Activated naive CD8-positive, alpha-beta T cell (primary cell): ENCODE measurements around the gene RHBDD3.
"Not testable (repeated sequence)": the region's sequence is repeated elsewhere in the genome, so short reads cannot be mapped to it uniquely, and the experiment has no call there.

Source experiments
- H3K27ac Mint-ChIP-seq: one replicate; pipeline ENCODE4 v1.8.0; 2021; ENCODE audit warnings: mixed read lengths
- H3K27me3 Mint-ChIP-seq: one replicate; pipeline ENCODE4 v1.8.0; 2021; ENCODE audit warnings: mixed read lengths
- H3K36me3 Mint-ChIP-seq: one replicate; pipeline ENCODE4 v1.8.0; 2021; ENCODE audit warnings: mixed read lengths
- H3K4me1 Mint-ChIP-seq: one replicate; pipeline ENCODE4 v1.8.0; 2021; ENCODE audit warnings: low read depth, mixed read lengths
- H3K4me3 Mint-ChIP-seq: one replicate; pipeline ENCODE4 v1.8.0; 2021; ENCODE audit warnings: mild to moderate bottlenecking, mixed read lengths
- H3K9me3 Mint-ChIP-seq: one replicate; pipeline ENCODE4 v1.8.0; 2021; ENCODE audit warnings: low read depth, mixed read lengths

Gene RHBDD3

GRCh38 chr22:29251981-29252911, 15.5 kb downstream of the RHBDD3 start:
- Mint-ChIP-seq H3K27me3 (no peaks in the 10 kb centered on the region), H3K4me1 (no peaks in the 10 kb centered on the region), H3K4me3 (no peak overlapping the region), H3K27ac (no peak overlapping the region), H3K36me3 (no peaks in the 10 kb centered on the region), H3K9me3 (no peaks in the 10 kb centered on the region)

GRCh38 chr22:29251265-29251664, 16.5 kb downstream of the RHBDD3 start:
- Mint-ChIP-seq H3K27me3 (no peaks in the 10 kb centered on the region), H3K4me3 (no peak overlapping the region), H3K27ac (no peak overlapping the region), H3K9me3 (no peaks in the 10 kb centered on the region), H3K36me3 (no peaks in the 10 kb centered on the region), H3K4me1 (no peaks in the 10 kb centered on the region)

- H3K4me3 Mint-ChIP-seq, H3K27me3 Mint-ChIP-seq, H3K36me3 Mint-ChIP-seq, H3K4me1 Mint-ChIP-seq, H3K9me3 Mint-ChIP-seq, H3K27ac Mint-ChIP-seq: not testable (repeated sequence)
Measured at GRCh38 chr22:29247891-29248290, 19.9 kb downstream of the RHBDD3 start.

- Mint-ChIP-seq H3K27me3 (no peaks in the 10 kb centered on the region), H3K4me1 (no peaks in the 10 kb centered on the region), H3K36me3 (peaks cover 5% of the 10 kb centered on the region), H3K9me3 (peaks cover 4% of the 10 kb centered on the region), H3K27ac (no peak overlapping the region), H3K4me3 (no peak overlapping the region)
Measured at GRCh38 chr22:29245626-29246385, 22.0 kb downstream of the RHBDD3 start.

- Mint-ChIP-seq H3K27ac (no peak overlapping the region), H3K4me3 (no peak overlapping the region), H3K36me3 (peaks cover 5% of the 10 kb centered on the region), H3K4me1 (no peaks in the 10 kb centered on the region), H3K9me3 (peaks cover 4% of the 10 kb centered on the region), H3K27me3 (no peaks in the 10 kb centered on the region)
Measured at GRCh38 chr22:29244785-29245625, 22.8 kb downstream of the RHBDD3 start.

GRCh38 chr22:29243874-29244446, 23.8 kb downstream of the RHBDD3 start:
- H3K27ac Mint-ChIP-seq, result no peak overlapping the region

GRCh38 chr22:29240481-29240880, 27.3 kb downstream of the RHBDD3 start:
- not testable (repeated sequence) for H3K27me3 Mint-ChIP-seq, H3K9me3 Mint-ChIP-seq

More at GRCh38 chr22:29243874-29244446, 23.8 kb downstream of the RHBDD3 start:
- Mint-ChIP-seq H3K9me3 (peaks cover 8% of the 10 kb centered on the region), H3K27me3 (no peaks in the 10 kb centered on the region), H3K4me1 (no peaks in the 10 kb centered on the region), H3K36me3 (peaks cover 5% of the 10 kb centered on the region), H3K4me3 (no peak overlapping the region)

GRCh38 chr22:29233277-29233877, 34.4 kb downstream of the RHBDD3 start:
- no peak overlapping the region for H3K27ac Mint-ChIP-seq
- no peaks in the 10 kb centered on the region for H3K36me3 Mint-ChIP-seq

More at GRCh38 chr22:29240481-29240880, 27.3 kb downstream of the RHBDD3 start:
- not testable (repeated sequence) for H3K4me3 Mint-ChIP-seq, H3K4me1 Mint-ChIP-seq, H3K36me3 Mint-ChIP-seq, H3K27ac Mint-ChIP-seq

GRCh38 chr22:29231971-29232959, 35.5 kb downstream of the RHBDD3 start:
- H3K36me3 Mint-ChIP-seq, result no peaks in the 10 kb centered on the region
- H3K4me1 Mint-ChIP-seq, result no peaks in the 10 kb centered on the region
- H3K9me3 Mint-ChIP-seq, result peaks cover 5% of the 10 kb centered on the region
- no peaks in the 10 kb centered on the region for H3K27me3 Mint-ChIP-seq
- no peak overlapping the region for H3K4me3 Mint-ChIP-seq
- no peak overlapping the region for H3K27ac Mint-ChIP-seq

More at GRCh38 chr22:29233277-29233877, 34.4 kb downstream of the RHBDD3 start:
- no peak overlapping the region for H3K4me3 Mint-ChIP-seq
- no peaks in the 10 kb centered on the region for H3K4me1 Mint-ChIP-seq
- H3K9me3 Mint-ChIP-seq, result peaks cover 5% of the 10 kb centered on the region
- no peaks in the 10 kb centered on the region for H3K27me3 Mint-ChIP-seq

GRCh38 chr22:29230972-29231875, 36.6 kb downstream of the RHBDD3 start:
- Mint-ChIP-seq H3K27ac (no peak overlapping the region), H3K36me3 (no peaks in the 10 kb centered on the region), H3K4me3 (no peak overlapping the region), H3K27me3 (no peaks in the 10 kb centered on the region), H3K4me1 (no peaks in the 10 kb centered on the region), H3K9me3 (peaks cover 5% of the 10 kb centered on the region)

- Mint-ChIP-seq H3K4me3 (no peak overlapping the region), H3K27me3 (no peaks in the 10 kb centered on the region), H3K36me3 (no peaks in the 10 kb centered on the region), H3K4me1 (no peaks in the 10 kb centered on the region), H3K9me3 (no peaks in the 10 kb centered on the region), H3K27ac (no peak overlapping the region)
Measured at GRCh38 chr22:29226351-29226981, 41.3 kb downstream of the RHBDD3 start.

GRCh38 chr22:29225422-29226090, 42.2 kb downstream of the RHBDD3 start:
- H3K36me3 Mint-ChIP-seq, result no peaks in the 10 kb centered on the region
- no peak overlapping the region for H3K4me3 Mint-ChIP-seq
- no peaks in the 10 kb centered on the region for H3K9me3 Mint-ChIP-seq
- H3K27me3 Mint-ChIP-seq, result no peaks in the 10 kb centered on the region
- no peaks in the 10 kb centered on the region for H3K4me1 Mint-ChIP-seq
- H3K27ac Mint-ChIP-seq, result no peak overlapping the region
